SK-MEL-5 (cell line): Measurements from ENCODE around the gene EYS. TPM values are rescaled to one million over a fixed set of nuclear protein-coding genes. Genes with fewer than 3 reads are reported as not detected.
"Not testable (repeated sequence)": the region's sequence is repeated elsewhere in the genome, so short reads cannot be mapped to it uniquely, and the experiment has no call there.

Experiments
- DNase-seq: peaks from one replicate; pipeline ENCODE4 v3.0.0-alpha.2; 2016; ENCODE audit warnings: low read depth, low spot score
- in situ Hi-C: cut with HindIII; loops from 2 replicates; pipeline ENCODE4 v1.10.0; 2016; ENCODE audit warnings: low sequenced_read_pairs, high pct_unique_total_duplicates, low pct_unique_long_range_greater_than_20kb
- total RNA-seq: library from RNA; depleted of rRNA; stranded (reverse); fragments of >200 nt; shearing (Covaris generic); gene quantifications from 2 replicates; pipeline ENCODE4 v1.2.3, GENCODE V29; 2014

Gene EYS
- total RNA-seq, 1 experiment from 2014 or later: 0.03 TPM

DNA sequence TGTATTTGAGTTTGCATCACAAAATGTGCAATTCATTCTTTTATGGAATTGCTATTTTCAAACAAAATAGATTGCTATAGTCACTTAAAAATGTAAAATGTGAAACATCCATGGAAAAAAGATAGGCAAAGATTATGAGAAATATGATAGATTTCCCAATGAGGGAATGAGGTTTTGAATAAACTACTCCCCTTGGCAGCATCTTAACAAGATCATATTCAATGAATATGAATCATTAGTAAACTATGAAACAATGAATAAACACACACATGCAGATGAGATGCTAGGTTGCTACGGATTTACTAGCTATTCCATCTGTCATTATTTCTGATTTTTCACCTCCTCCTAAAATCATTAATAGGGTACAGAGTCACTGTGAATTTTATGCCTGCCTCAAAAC, 1669.6 kb downstream of the EYS start:
- DNase-seq: no peak
- in situ Hi-C loops: no loop called here

GRCh38 chr6:64034910-64035655, 1671.9 kb downstream of the EYS start:
- DNase-seq: no peak
- in situ Hi-C loops: no loop called here

- in situ Hi-C loops: no loop called here
- DNase-seq: no peak
These were observed 1672.7 kb downstream of the EYS start for GRCh38 chr6:64034291-64034690.

DNA sequence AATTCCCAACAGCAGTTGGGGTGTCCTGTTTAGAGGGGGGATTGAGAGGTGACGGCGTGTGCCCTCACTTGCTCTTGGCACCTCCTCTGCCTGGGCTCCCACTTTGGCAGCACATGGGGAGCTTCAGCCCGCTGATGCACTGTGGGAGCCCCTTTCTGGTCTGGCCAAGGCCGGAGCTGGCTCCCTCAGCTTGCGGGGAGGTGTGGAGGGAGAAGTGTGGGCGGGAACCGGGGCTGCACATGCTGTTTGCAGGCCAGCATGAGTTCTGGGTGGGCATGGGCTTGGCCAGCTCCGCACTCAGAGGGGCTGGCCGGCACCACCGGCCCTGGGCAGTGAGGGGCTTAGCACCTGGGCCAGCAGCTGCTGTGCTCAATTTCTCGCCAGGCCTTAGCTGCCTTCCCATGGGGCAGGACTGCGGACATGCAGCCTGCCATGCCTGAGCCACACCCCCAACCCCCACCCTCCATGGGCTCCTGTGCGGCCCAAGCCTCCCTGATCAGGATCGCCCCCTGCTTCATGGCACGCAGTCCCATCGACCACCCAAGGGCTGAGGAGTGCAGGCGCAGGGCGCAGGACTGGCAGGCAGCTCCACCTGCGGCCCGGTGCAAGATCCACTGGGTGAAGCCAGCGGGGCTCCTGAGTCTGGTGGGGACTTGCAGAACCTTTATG, 1675.9 kb downstream of the EYS start:
- DNase-seq, in situ Hi-C loops: not testable (repeated sequence)

DNA sequence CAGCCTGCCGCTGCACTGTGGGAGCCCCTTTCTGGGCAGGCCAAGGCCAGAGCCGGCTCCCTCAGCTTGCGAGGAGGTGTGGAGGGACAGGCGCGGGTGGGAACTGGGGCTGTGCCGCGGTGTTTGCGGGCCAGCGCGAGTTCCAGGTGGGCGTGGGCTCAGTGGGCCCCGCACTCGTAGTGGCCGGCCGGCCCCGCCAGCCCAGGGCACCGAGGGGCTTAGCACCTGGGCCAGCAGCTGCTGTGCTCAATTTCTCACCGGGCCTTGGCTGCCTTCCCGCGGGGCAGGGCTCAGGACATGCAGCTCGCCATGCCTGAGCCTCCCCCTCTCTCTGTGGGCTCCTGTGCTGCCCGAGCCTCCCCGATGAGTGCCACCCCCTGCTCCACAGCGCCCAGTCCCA, 1683.3 kb downstream of the EYS start:
- DNase-seq: no peak
- in situ Hi-C loops: no loop called here

DNA sequence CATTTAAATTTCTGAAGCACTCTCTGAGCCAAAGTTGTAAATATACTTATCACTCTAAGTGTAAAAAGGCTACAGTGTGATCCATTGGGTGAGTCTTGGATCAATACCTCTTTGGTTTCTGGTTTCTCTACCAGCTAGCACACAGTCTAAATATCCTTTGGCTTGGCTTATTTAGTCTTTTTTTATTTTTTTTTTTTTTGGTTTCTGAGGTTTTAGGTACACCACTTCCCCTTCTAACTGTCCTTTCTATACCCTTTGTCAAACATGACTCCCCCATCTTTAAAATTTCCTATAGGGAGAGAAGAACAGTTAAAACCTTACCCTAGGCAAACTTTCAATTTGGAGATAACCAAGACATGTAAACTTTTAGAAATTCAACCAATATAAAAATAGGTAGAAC, 1692.4 kb downstream of the EYS start:
- DNase-seq: no peak
- in situ Hi-C loops: no loop called here

GRCh38 chr6:64013011-64013410, 1694.0 kb downstream of the EYS start:
- DNase-seq: peak; percentile 87
- in situ Hi-C loops: no loop called here

DNA sequence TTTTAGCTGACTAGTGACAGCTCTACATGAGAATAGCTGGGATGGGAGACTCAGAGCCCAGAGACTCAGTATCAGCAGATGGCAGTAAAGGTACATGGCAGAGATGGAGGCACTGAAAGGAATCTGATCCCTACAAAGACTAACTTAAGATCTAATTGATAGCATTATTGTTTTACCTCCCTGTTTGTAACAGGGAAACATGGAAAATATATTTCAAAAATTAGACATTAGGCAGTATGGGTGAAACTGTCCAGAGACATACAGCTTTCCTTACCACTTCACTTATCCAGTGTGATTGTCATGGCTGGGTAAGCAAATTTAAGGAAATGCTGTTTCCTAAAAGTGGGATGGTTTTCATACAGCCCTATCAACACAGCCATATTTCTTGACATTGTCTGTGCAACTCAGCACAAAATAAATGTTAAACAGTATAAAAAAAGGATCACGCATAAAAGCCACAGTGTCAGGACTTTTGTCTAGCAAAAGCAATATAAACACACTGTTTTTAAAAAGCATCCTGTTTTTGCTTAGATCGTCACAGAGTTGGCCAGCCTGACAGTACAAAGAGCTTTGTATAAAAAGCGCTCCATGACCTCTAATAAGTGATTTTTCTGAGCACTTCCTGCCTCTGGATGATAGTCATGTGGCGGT, 1694.5 kb downstream of the EYS start:
- DNase-seq: peak; percentile 91
- in situ Hi-C loops: no loop called here

GRCh38 chr6:64010666-64011065, 1696.4 kb downstream of the EYS start:
- in situ Hi-C loops: no loop called here

DNA sequence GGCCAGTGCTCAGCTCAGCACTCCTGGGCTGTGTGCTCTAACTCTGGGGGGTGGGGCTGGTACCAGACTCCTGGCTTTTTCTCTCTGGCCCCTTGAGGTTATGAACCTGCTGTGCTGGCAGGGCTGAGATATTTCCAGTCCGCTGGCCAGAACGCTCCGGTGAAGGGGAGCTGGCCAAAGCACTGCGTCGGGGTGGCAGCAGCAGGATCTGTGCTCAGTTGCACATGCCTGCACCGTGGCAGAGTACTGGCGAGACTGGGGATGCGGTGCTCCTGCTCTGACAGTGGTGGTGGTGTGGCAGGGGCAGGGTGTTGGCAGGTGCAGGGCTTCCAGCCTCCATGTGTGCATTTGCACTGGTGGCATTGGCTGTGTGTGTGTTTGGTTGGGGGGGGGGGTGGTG, 1697.0 kb downstream of the EYS start:
- in situ Hi-C loops: no loop called here
- no peak for DNase-seq

More at GRCh38 chr6:64010666-64011065, 1696.4 kb downstream of the EYS start:
- DNase-seq: no peak

GRCh38 chr6:64006246-64006645, 1700.8 kb downstream of the EYS start:
- in situ Hi-C loops: no loop called here
- no peak for DNase-seq

- in situ Hi-C loops: no loop called here
- no peak for DNase-seq
These were observed 1706.1 kb downstream of the EYS start for GRCh38 chr6:64000818-64001491.

GRCh38 chr6:63999613-64000012, 1707.4 kb downstream of the EYS start:
- in situ Hi-C loops: no loop called here
- DNase-seq: no peak

- DNase-seq: no peak
- in situ Hi-C loops: no loop called here
These were observed 1708.0 kb downstream of the EYS start for GRCh38 chr6:63998991-63999390.

- in situ Hi-C loops: no loop called here
- no peak for DNase-seq
These were observed 1709.3 kb downstream of the EYS start for GRCh38 chr6:63997734-63998133.

DNA sequence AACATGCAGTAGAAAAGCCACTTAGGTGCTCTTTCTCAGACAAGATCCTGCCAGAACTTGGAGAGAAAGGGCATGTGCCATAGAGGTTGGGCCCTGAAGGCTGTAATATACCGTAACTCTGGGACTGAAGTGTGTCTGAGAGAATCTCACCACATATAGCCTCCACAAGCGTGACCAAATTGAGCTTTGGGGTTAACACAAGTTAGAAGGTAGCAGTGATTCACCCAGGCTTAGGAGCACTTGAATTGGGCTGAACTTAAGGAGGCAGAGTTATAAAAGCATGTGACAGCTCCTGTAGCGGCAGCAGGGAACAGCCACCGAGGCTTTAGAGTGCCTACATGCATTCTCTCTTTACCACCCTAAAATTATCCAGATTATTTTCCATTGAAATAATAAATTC, 1709.8 kb downstream of the EYS start:
- DNase-seq: no peak
- in situ Hi-C loops: no loop called here

- in situ Hi-C loops: no loop called here
- no peak for DNase-seq
These were observed 1721.8 kb downstream of the EYS start for GRCh38 chr6:63985223-63985622.

- in situ Hi-C loops: no loop called here
These were observed 1731.3 kb downstream of the EYS start for GRCh38 chr6:63975699-63976098.

More at GRCh38 chr6:63975699-63976098, 1731.3 kb downstream of the EYS start:
- DNase-seq: no peak
